Activated B cell treated with CpG ODN at 0.5 μM for 24 hours (primary cell): Measurements from ENCODE around the gene SYPL2. TPM values are rescaled to one million over a fixed set of nuclear protein-coding genes. Genes with fewer than 3 reads are reported as not detected.
"Not testable (repeated sequence)": the region's sequence is repeated elsewhere in the genome, so short reads cannot be mapped to it uniquely, and the experiment has no call there.

ENCODE experiments used
- ATAC-seq: fragments of 200-7000 bp; cut with Tn5 transposase; one replicate; pipeline ENCODE4 v1.10.0; 2021; ENCODE audit warnings: low read depth, mild to moderate bottlenecking, moderate library complexity
- CTCF ChIA-PET: fragments of 350-600 bp; sonication (Branson Sonifier 250); formaldehyde crosslinking; loops from one replicate; lab custom pipeline; 2021; ENCODE audit warnings: antibody characterized with exemption; lab: Charles Lee
- POLR2A ChIA-PET: fragments of 350-600 bp; sonication (Branson Sonifier 250); formaldehyde crosslinking; loops from one replicate; lab custom pipeline; 2021; ENCODE audit warnings: antibody characterized with exemption; lab: Charles Lee
- DNase-seq: peaks from one replicate; pipeline ENCODE4 v3.0.0; 2022
- H3K27ac Mint-ChIP-seq: one replicate; pipeline ENCODE4 v1.8.0; 2020; ENCODE audit warnings: mixed read lengths
- H3K27me3 Mint-ChIP-seq: one replicate; pipeline ENCODE4 v1.8.0; 2021; ENCODE audit warnings: mixed read lengths
- H3K36me3 Mint-ChIP-seq: one replicate; pipeline ENCODE4 v1.8.0; 2021; ENCODE audit warnings: low read depth, mixed read lengths
- H3K4me1 Mint-ChIP-seq: one replicate; pipeline ENCODE4 v1.8.0; 2021; ENCODE audit warnings: mixed read lengths
- H3K4me3 Mint-ChIP-seq: one replicate; pipeline ENCODE4 v1.8.0; 2020; ENCODE audit warnings: mild to moderate bottlenecking, mixed read lengths
- H3K9me3 Mint-ChIP-seq: one replicate; pipeline ENCODE4 v1.8.0; 2020; ENCODE audit warnings: mixed read lengths
- intact Hi-C: fragments of 100-400 bp; cut with micrococcal nuclease; formaldehyde crosslinking; loops from one replicate; pipeline ENCODE4 v1.15.1; 2024
- total RNA-seq: library from RNA; stranded (reverse); gene quantifications from 2 replicates; pipeline ENCODE4 v1.2.3, GENCODE V29; 2022
- TF ChIP-seq, protein P1 (sequence below): fragments of 200-600 bp; IDR thresholded peaks from one replicate; pipeline ENCODE4 v1.8.0; 2022; ENCODE audit warnings: antibody characterized with exemption, mild to moderate bottlenecking

Gene SYPL2
- total RNA-seq, 1 donor from 2014 or later, result not detected

- DNase-seq (no peak), ATAC-seq (no peak)
- no peak overlapping the region for H3K4me3 Mint-ChIP-seq
- no peaks in the 10 kb centered on the region for H3K9me3 Mint-ChIP-seq
- ChIA-PET CTCF (no interaction called here), POLR2A (no interaction called here)
- TF ChIP-seq, protein P1, sequence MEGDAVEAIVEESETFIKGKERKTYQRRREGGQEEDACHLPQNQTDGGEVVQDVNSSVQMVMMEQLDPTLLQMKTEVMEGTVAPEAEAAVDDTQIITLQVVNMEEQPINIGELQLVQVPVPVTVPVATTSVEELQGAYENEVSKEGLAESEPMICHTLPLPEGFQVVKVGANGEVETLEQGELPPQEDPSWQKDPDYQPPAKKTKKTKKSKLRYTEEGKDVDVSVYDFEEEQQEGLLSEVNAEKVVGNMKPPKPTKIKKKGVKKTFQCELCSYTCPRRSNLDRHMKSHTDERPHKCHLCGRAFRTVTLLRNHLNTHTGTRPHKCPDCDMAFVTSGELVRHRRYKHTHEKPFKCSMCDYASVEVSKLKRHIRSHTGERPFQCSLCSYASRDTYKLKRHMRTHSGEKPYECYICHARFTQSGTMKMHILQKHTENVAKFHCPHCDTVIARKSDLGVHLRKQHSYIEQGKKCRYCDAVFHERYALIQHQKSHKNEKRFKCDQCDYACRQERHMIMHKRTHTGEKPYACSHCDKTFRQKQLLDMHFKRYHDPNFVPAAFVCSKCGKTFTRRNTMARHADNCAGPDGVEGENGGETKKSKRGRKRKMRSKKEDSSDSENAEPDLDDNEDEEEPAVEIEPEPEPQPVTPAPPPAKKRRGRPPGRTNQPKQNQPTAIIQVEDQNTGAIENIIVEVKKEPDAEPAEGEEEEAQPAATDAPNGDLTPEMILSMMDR, result no peak
- H3K4me1 Mint-ChIP-seq, result no peaks in the 10 kb centered on the region
- no peak overlapping the region for H3K27ac Mint-ChIP-seq
- H3K36me3 Mint-ChIP-seq, result no peaks in the 10 kb centered on the region
- intact Hi-C loops, result no loop called here
- peaks cover 10% of the 10 kb centered on the region for H3K27me3 Mint-ChIP-seq
Observed at GRCh38 chr1:109441069-109441468, 25.3 kb upstream of the SYPL2 start.

- ChIA-PET POLR2A (no interaction called here), CTCF (no interaction called here)
- intact Hi-C loops, result no loop called here
- TF ChIP-seq, protein P1, result no peak
- ATAC-seq (no peak), DNase-seq (no peak)
- Mint-ChIP-seq H3K36me3 (no peaks in the 10 kb centered on the region), H3K4me1 (no peaks in the 10 kb centered on the region), H3K9me3 (no peaks in the 10 kb centered on the region), H3K27me3 (peaks cover 16% of the 10 kb centered on the region), H3K4me3 (no peak overlapping the region), H3K27ac (no peak overlapping the region)
Observed at GRCh38 chr1:109443476-109443875, 22.9 kb upstream of the SYPL2 start.

DNA sequence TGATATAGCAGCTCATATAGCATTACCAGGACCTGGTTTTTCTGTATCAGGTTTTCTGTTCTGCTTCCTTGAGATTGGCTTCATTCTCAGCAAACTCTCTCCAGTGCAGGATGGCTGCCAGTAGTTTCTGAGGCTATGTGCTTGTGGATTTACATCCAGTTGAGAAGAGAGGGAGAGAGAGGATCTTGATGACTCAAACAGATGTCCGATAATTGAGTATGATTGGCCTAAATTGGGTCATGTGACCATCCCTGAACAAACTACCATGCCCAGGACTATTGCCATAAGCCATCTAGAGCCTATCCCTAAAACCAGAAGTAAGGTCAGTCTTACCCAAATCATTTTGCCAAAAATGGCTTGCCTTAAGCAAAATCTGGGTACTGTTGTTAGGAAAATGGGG lies 22.0 kb upstream of the SYPL2 start:
- ATAC-seq, result no peak
- Mint-ChIP-seq H3K4me1 (no peaks in the 10 kb centered on the region), H3K27ac (no peak overlapping the region), H3K9me3 (no peaks in the 10 kb centered on the region), H3K27me3 (peaks cover 20% of the 10 kb centered on the region), H3K4me3 (no peak overlapping the region), H3K36me3 (no peaks in the 10 kb centered on the region)
- TF ChIP-seq, protein P1, result no peak
- intact Hi-C loops, result no loop called here
- POLR2A ChIA-PET, result no interaction called here
- CTCF ChIA-PET, result no interaction called here
- no peak for DNase-seq

DNA sequence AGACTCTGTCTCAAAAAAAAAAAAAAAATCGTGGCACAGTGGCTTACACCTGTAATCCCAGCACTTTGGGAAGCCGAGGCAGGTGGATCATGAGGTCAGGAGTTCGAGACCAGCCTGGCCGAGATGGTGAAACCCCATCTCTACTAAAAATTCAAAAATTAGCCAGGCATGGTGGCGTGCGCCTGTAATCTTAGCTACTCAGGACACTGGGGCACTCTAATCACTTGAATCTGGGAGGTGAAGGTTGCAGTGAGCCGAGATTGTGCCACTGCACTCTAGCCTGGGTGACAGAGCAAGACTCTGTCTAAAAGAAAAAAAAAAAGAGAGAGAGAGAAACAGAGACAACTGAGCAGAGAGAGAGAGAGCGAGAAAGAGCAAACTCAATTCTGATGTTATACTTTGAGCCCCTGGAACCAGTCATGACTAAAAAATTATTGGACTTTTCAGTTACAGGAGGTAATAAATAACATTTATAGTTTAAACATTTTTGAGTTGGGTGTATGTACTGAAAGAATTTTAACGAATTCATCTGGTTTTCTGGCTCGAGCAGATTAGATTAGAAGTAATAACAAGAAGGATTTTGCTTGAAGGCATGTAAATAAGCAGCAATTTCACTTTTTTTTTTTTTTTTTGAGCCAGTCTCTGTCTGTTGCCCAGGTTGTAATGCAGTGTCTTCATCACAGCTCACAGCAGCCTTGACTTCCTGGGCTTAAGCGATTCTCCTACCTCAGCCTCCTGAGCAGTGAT lies 20.2 kb upstream of the SYPL2 start:
- CTCF ChIA-PET, H3K27ac Mint-ChIP-seq, H3K36me3 Mint-ChIP-seq, H3K4me3 Mint-ChIP-seq, intact Hi-C loops, H3K9me3 Mint-ChIP-seq, ATAC-seq, H3K4me1 Mint-ChIP-seq, DNase-seq: not testable (repeated sequence)
- POLR2A ChIA-PET, result interaction anchor here (0.7 kb wide), 1 partner anchor 21 kb away, joined by 3 read pairs; no protein-coding TSS in a partner anchor
- peaks cover 33% of the 10 kb centered on the region for H3K27me3 Mint-ChIP-seq

DNA sequence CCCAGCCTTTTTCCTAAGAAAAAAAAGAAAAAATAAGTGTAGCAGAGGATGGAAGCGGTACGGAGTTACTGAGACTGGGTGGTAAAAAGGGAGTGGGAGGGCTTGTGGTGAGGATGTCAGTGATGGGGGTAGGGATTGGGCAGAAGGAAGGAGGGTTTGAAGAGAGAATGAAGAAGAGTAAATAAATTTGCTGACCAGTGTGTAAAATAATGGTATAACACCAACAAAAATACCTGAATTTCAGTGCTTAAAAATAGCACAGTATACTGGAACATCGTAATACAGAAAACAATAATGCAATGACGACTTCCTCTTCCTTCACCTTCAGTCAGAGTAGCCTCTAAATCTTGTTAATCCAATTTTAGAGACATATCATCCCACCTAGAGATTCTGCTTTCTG lies 18.8 kb upstream of the SYPL2 start:
- H3K9me3 Mint-ChIP-seq, result no peaks in the 10 kb centered on the region
- no peaks in the 10 kb centered on the region for H3K4me1 Mint-ChIP-seq
- POLR2A ChIA-PET, result no interaction called here
- CTCF ChIA-PET, result no interaction called here
- no peak overlapping the region for H3K27ac Mint-ChIP-seq
- H3K27me3 Mint-ChIP-seq, result peaks cover 34% of the 10 kb centered on the region
- no peak overlapping the region for H3K4me3 Mint-ChIP-seq
- intact Hi-C loops, result no loop called here
- no peak for DNase-seq
- H3K36me3 Mint-ChIP-seq, result no peaks in the 10 kb centered on the region
- ATAC-seq, result no peak
- TF ChIP-seq, protein P1, result no peak
